ENCODE measurements around the gene EFNA2. TPM values are rescaled to one million over a fixed set of nuclear protein-coding genes. Genes with fewer than 3 reads are reported as not detected.

Gene EFNA2
- polyA plus RNA-seq, 1 of the 3 experiments (the other 2 are of a cell fraction) = 1.1 TPM

DNA sequence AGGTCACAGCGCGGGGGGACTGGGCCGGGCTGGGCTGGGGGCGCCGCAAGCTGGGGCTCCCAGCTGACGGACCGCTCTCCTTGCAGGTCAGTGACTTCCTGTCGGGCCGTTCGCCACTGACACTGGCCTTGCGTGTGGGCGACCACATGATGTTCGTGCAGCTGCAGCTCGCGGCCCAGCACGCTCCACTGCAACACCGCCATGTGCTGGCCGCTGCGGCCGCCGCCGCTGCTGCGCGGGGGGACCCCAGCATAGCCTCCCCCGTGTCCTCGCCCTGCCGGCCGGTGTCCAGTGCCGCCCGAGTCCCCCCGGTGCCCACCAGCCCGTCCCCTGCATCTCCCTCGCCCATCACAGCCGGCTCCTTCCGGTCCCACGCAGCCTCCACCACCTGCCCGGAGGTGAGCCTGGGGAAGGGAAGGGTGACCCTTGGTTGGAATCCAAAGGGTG, 31.6 kb upstream of the EFNA2 start:
- H3K79me2 ChIP-seq (ENCODE audit: insufficient read depth) = peaks cover 83% of the 10 kb centered on the region
- H3K4me2 ChIP-seq = peak overlapping the region; percentile 99
- DNase-seq = no peak
- H3K27ac ChIP-seq (ENCODE audit: low read depth in 2 of 2, low read length in 1 of 2) = peak overlapping the region; percentile 95 to 99
- peak overlapping the region; percentile 98; the same call in 1 of the 2 replicates for H3K9ac ChIP-seq
- H3K4me3 ChIP-seq (ENCODE audit: low read depth in 2 of 2, low read length in 1 of 2) = no peak overlapping the region
- peaks cover 25 to 42% of the 10 kb centered on the region in 2 experiments for H3K4me1 ChIP-seq (ENCODE audit: control insufficient read depth in 1 of 2, insufficient read depth in 2 of 2, low read depth in 1 of 2, low read length in 1 of 2)
- no peaks in the 10 kb centered on the region for H3K27me3 ChIP-seq (ENCODE audit: insufficient read depth)
- H3K36me3 ChIP-seq (replicated peaks in 1 of 2; ENCODE audit: control insufficient read depth in 1 of 2, insufficient read depth in 2 of 2, low read length in 1 of 2) = peaks cover 49 to 53% of the 10 kb centered on the region in 2 experiments
- H4K20me1 ChIP-seq (ENCODE audit: insufficient read depth) = peaks cover 65% of the 10 kb centered on the region
- CTCF ChIA-PET = interaction anchor here (1.2 to 18.6 kb wide), 3 partner anchors 11 to 33 kb away, joined by 4 to 594 read pairs (median 99); partner anchors contain the start of gene ATP5F1D
- peaks cover 63% of the 10 kb centered on the region for H3F3A ChIP-seq (replicated peaks; ENCODE audit: insufficient read depth)
- no peak overlapping the region for H2AFZ ChIP-seq (ENCODE audit: low read depth)
- WGBS (ENCODE audit: low lambda C conversion rate) = 91% methylated on average over 21 of the region's 37 CpGs
- no peaks in the 10 kb centered on the region for H3K9me2 ChIP-seq
- POLR2A ChIA-PET = interaction anchor here (1.9 kb wide), 1 partner anchor 15 kb away, joined by 32 read pairs; the partner anchor contains the start of gene CIRBP
- H3K9me3 ChIP-seq = no peaks in the 10 kb centered on the region
- TF ChIP-seq, protein P1, sequence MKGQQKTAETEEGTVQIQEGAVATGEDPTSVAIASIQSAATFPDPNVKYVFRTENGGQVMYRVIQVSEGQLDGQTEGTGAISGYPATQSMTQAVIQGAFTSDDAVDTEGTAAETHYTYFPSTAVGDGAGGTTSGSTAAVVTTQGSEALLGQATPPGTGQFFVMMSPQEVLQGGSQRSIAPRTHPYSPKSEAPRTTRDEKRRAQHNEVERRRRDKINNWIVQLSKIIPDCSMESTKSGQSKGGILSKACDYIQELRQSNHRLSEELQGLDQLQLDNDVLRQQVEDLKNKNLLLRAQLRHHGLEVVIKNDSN (IDR thresholded peaks at IDR 0.05; ENCODE audit: borderline replicate concordance, low read depth) = no peak

DNA sequence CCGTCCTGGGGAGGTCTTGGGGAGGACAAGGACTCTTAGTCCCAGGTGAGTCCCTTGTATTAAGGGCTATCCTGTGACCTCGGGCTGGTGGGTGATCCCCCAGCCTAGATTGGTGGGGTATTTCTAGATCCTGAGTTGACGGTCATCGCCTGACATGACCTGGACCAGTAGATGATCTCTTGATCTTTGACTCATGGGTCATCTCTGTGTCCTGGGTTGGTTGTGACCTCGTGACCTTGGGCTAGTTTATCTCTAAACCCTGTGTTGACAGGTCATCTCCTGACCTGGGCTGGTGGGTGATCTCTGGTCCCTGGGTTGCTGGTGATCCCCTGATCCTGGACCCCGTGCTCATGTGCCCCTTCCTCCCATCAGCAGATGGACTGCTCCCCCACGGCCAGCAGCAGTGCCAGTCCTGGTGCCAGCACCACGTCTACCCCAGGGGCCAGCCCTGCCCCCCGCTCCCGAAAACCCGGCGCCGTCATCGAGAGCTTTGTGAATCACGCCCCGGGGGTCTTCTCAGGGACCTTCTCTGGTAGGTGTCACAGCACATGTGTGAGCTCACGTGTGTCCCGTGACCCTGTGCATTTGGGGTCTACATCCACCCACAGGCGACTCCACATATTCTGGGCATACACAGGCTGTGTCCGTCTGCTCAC, 31.0 kb upstream of the EFNA2 start:
- no peaks in the 10 kb centered on the region for H3K27me3 ChIP-seq (ENCODE audit: insufficient read depth)
- WGBS (ENCODE audit: low lambda C conversion rate) = 88% methylated on average over 14 of the region's 20 CpGs
- peak overlapping the region; percentile 99 for H3K4me2 ChIP-seq
- no peak overlapping the region for H3K9ac ChIP-seq
- CTCF ChIA-PET = interaction anchor here (1.2 to 18.6 kb wide), 3 partner anchors 11 to 33 kb away, joined by 4 to 594 read pairs (median 99); partner anchors contain the start of gene ATP5F1D
- no peak for DNase-seq
- peaks cover 49 to 53% of the 10 kb centered on the region in 2 experiments for H3K36me3 ChIP-seq (replicated peaks in 1 of 2; ENCODE audit: control insufficient read depth in 1 of 2, insufficient read depth in 2 of 2, low read length in 1 of 2)
- peaks cover 69% of the 10 kb centered on the region for H4K20me1 ChIP-seq (ENCODE audit: insufficient read depth)
- H3K4me1 ChIP-seq (ENCODE audit: control insufficient read depth in 1 of 2, insufficient read depth in 2 of 2, low read depth in 1 of 2, low read length in 1 of 2) = peaks cover 31 to 45% of the 10 kb centered on the region in 2 experiments
- no peak for TF ChIP-seq FOXM1 (IDR thresholded peaks at IDR 0.05; ENCODE audit: low read depth)
- TF ChIP-seq, protein P2, sequence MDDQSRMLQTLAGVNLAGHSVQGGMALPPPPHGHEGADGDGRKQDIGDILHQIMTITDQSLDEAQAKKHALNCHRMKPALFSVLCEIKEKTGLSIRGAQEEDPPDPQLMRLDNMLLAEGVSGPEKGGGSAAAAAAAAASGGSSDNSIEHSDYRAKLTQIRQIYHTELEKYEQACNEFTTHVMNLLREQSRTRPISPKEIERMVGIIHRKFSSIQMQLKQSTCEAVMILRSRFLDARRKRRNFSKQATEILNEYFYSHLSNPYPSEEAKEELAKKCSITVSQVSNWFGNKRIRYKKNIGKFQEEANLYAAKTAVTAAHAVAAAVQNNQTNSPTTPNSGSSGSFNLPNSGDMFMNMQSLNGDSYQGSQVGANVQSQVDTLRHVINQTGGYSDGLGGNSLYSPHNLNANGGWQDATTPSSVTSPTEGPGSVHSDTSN (IDR thresholded peaks at IDR 0.05) = 0 out of 2 replicates have a peak, but pooled peaks have one; percentile 2
- H3K27ac ChIP-seq (ENCODE audit: low read depth in 2 of 2, low read length in 1 of 2) = peak overlapping the region; percentile 24 to 99; a peak in 3 of 4 replicates
- H3K9me3 ChIP-seq = no peaks in the 10 kb centered on the region
- no peak overlapping the region for H2AFZ ChIP-seq (ENCODE audit: low read depth)
- H3K9me2 ChIP-seq = no peaks in the 10 kb centered on the region
- POLR2A ChIA-PET = interaction anchor here (1.4 to 2.1 kb wide), 2 partner anchors 12 to 14 kb away, joined by 8 to 13 read pairs; partner anchors contain the start of gene CIRBP
- peaks cover 83% of the 10 kb centered on the region for H3K79me2 ChIP-seq (ENCODE audit: insufficient read depth)
- H3K4me3 ChIP-seq (ENCODE audit: low read depth in 2 of 2, low read length in 1 of 2) = no peak overlapping the region
- peaks cover 68% of the 10 kb centered on the region for H3F3A ChIP-seq (replicated peaks; ENCODE audit: insufficient read depth)

Measured in SK-N-SH (cell line).